Measurements from ENCODE around the gene NOP16.

NOP16 gene

GRCh38 chr5:176412517-176413254 is 24.3 kb upstream of the NOP16 start (continued):
- TF ChIP-seq ZNF311 (tag by site-specific recombination; IDR thresholded peaks at IDR 0.05; ENCODE audit: borderline replicate concordance) (no peak), ZNF280D (tag by site-specific recombination; IDR thresholded peaks at IDR 0.05) (no peak), OSR2 (tag by site-specific recombination; IDR thresholded peaks at IDR 0.05) (no peak), ZNF768 (tag by site-specific recombination; IDR thresholded peaks at IDR 0.05) (no peak), ZBTB6 (tag by site-specific recombination; IDR thresholded peaks at IDR 0.05) (no peak), ZNF621 (tag by site-specific recombination; IDR thresholded peaks at IDR 0.05) (no peak), SCRT1 (tag by site-specific recombination; IDR thresholded peaks at IDR 0.05; ENCODE audit: borderline replicate concordance) (no peak), OVOL3 (tag by site-specific recombination; IDR thresholded peaks at IDR 0.05) (no peak), ZNF354C (tag by site-specific recombination; IDR thresholded peaks at IDR 0.05; ENCODE audit: borderline replicate concordance, low read depth) (no peak), CTCF (tag by site-specific recombination; IDR thresholded peaks at IDR 0.05) (no peak), MZF1 (tag by site-specific recombination; IDR thresholded peaks at IDR 0.05; ENCODE audit: borderline replicate concordance) (no peak), YY2 (tag by site-specific recombination; IDR thresholded peaks at IDR 0.05) (no peak), ZNF791 (tag by site-specific recombination; IDR thresholded peaks at IDR 0.05) (no peak), EGR2 (tag by site-specific recombination; IDR thresholded peaks at IDR 0.05; ENCODE audit: low read depth) (peak; percentile 83), ZNF121 (tag by site-specific recombination; IDR thresholded peaks at IDR 0.05) (no peak), PRDM4 (tag by site-specific recombination; IDR thresholded peaks at IDR 0.05) (no peak), ZFHX2 (tag by site-specific recombination; conservative IDR thresholded peaks at IDR 0.05) (peak; percentile 81), ZFP3 (tag by site-specific recombination; IDR thresholded peaks at IDR 0.05; ENCODE audit: low read depth) (no peak), REPIN1 (tag by site-specific recombination; IDR thresholded peaks at IDR 0.05; ENCODE audit: low read depth) (no peak)

Data from HEK293 (cell line).